CD4-positive, alpha-beta T cell treated with Interleukin-17A for 1 hour (primary cell): ENCODE measurements around the gene SMIM28.
"Not testable (repeated sequence)": the region's sequence is repeated elsewhere in the genome, so short reads cannot be mapped to it uniquely, and the experiment has no call there.

Source experiments
- DNase-seq: peaks from one replicate; pipeline ENCODE4 v3.0.0-alpha.2; 2020

SMIM28 gene

DNA sequence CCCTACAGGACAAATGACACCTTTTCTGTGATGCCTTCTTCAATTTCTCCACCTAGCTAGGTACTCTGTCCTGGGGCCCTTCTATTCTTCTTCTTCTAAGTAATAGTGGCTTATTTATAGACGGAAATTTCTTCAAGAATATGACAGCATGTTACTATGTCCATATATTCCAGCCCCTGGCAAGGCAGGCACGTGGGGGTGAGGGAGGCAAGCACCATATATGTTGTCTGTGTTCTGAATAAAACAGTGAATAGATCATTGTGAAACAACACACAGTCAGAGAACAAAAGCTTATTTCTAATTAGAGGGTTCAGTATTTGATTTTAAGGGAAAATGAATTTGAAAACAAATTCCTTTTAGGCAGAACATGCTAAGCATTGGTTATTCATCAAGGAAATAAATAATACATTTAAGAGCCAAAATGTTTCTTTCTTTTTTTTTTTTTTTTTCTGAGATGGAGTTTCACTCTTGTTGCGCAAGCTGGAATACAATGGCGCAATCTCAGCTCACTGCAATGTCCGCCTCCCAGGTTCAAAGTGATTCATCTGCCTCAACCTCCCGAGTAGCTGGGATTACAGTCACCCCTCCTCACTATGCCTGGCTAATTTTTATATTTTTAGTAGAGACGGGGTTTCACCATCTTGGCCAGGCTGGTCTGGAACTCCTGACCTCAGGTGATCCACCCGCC, 32.5 kb downstream of the SMIM28 start:
- no peak for DNase-seq

DNA sequence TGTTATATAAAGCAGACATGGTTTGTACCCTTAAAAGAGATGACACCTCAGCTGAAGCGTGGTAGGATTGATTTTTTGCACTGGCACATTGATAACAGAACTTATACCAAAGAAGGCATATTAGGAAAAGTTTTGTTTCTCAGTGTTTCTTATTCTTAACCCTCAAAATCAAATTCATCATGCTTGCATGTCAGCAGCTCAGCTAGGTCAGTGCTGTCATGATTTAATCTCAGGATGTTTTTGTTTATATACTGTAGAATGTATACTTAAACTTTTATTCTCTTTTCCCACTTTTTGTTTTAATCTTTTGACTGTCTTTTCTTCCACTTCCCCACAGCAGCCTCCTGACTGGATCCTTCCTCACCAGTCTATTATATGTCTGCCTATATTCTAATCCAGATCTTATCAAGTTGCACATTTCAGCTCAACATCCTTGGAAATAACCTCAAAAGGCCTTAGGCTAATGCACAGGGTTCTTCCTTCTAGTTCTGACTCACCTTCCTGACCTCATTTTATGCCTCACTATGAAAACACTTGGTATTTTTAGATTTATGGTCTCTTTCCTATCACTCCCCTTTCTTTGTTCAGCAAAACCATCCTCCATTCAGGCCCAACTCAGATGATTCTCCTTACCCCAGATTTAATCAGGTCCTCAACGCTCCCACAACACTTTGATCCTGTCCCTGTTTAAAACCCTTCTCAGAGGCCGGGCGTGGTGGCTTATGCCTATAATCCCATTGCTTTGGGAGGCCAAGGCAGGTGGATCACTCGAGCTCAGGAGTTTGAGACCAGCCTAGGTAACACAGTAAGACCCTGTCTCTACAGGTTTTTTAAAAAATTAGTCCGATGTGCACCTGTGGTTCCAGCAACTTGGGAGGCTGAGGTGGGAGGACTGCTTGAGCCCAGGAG, 33.5 kb downstream of the SMIM28 start:
- DNase-seq: no peak

DNA sequence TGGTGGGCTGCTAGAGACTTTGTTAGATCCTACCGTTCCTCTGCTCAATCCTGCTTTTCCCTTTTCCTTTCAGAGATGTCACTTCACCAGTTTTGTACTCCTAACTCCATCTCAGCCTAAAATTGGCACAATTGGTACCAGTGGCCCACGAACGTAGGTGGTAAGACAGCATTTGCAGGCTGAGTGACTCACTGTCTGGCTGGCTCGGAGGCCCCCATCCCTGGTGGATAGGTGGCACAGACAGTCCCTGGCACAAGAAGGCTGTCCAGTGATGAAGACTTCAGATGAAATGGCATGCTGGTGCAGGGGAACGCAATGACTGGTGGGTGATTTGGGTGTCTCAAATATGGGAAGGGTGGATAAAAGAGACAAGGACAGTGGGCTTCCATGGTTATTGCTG, 37.4 kb downstream of the SMIM28 start:
- no peak for DNase-seq

DNA sequence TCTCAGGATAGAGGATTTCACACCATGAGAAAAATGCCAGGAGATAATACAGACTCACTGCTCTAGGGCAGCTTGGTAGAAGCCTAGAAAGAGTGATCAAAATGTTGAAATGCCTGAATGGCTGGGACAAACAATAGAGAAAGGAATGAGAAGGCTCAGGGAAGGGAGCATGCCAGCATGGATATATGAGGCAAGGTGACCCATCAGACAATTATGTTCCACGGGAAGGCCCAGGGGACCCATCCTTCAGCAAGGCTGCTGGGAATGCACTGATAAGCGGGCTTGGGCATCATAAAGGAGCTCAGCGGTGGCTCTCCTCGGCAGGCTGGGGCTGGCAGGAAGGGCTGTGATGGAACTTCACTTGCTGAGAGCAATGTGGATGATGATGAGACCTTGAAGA, 38.5 kb downstream of the SMIM28 start:
- DNase-seq: no peak

DNA sequence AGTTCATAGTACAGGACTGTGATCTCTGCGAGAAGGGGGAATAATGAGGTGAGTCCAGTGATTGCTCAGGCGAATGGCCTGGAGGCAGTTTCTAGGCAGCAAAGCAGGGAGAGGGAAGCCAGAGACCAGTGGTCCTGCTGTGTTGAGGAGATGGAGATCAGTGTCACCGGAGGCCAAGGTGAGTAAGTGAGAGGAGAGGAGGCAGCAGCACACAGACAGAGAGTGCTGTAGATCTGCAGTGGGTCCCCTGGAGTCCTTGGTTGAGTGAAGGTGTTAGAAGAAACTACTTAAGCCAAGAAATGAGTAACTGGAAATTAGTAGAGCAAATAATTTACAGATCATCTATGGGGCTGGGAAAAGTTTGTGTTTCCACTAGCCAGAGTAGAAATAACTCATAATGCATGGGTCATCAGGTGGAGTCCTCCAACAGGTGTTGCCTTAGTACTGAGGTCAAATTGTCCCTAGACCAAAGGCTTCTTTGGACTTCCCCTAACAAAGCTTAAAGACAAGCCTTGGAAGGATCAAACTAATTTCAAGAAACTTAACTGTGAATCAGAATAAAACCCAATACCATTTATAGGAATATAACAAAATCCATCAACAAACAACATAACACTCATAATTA, 39.9 kb downstream of the SMIM28 start:
- no peak for DNase-seq

DNA sequence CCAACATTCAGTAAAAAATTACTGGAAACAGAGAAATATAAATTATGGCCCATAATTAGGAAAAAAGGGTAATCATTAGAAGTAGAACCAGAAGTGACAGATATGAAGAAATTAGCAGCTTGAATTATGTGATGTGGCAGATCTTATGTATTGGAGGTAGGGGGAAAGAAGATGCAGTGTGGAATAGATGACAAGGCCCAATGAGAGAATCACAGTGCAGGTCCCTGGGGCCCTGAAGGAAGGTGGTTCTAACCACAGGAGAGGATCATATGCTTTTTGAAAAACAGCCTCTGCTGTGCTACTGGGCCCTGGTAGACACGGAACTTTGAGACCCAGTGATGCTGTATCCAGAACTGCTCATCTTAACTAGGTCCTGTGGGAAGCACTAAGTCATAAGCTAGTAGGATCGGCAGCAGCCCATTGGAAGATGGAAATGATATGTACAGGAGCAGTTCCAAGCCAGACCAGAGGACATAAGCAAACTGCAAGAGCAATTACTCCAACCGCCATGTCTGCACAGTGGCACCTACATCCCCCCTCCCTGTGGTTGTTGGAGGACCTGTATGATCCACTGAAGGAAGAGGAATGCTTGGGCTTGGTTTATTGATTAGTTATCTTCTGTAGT, 40.5 kb downstream of the SMIM28 start:
- DNase-seq: no peak

DNA sequence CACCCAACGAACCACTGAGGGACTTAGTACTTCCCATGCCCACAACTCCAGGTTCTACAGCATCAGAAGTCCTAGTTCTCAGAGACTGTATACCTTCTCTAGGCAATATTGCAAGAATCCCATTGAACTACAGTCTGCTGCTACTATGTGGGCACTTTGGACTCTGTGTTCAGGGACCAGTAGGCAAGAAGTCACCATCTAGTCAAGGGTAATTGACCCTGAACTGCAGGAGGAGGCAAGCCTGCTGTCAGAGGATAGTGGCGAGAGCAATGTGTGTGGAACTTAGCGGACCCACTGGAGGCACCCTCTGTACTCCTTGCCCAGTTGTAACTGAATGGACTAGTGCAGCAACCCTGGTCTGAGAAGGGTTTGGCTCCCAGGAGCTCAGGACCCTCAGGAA, 42.1 kb downstream of the SMIM28 start:
- DNase-seq: no peak

DNA sequence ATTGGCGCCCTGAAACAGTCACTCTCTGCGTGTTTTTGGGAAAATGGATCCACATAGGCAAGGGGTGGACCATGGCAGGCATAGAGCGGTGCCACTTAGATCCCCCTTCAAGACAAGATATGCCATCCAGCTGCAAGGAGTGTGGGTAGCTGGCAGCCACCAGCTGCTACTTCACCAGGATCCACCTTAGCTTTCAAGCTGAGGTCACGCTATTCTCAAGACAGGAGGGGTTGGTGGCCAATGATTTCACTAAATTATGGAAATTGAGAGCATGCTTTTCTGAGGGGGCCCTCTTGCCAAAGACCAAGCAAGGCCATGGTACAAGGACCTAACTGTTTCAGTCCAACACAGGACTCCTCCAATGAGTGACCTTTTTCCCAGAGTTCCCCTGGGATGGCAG, 42.7 kb downstream of the SMIM28 start:
- DNase-seq: no peak

DNA sequence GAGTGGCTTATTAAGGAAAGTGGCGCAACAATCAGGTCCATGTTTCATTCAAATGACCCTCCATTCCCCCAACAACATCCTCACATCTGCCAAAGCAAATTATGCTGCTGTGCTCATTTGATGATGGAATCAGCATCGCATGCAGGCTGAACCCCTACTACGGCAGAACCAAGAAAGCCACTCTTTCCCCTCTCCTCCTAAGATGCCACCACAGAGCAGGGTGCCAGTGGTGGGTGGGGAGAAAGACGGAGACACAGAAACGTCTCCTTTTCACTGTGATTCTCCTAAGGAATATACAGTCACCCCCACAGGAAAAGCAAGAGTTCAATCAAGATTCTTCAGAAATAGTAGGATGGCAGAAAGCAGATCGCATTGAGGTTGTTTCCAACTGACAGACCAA, 43.4 kb downstream of the SMIM28 start:
- no peak for DNase-seq

DNA sequence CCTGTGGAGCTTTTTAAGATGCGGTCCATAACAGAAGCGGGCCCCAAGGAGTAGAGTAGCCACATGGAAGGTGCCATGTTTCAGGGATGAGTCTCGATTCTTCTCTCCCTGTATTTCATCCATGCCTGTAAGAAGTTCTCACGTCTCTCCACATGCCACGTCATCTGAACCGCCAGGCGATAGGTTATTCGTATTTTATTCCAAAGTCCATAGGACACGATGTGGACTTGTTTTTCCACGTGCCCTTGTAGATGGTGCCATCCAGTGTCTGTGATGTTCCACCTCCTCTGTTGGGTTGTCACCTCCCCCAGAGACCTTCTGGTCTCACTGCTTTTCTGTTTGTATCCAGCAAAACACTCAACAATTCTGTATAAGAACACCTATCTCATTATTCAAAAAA, 43.9 kb downstream of the SMIM28 start:
- no peak for DNase-seq

DNA sequence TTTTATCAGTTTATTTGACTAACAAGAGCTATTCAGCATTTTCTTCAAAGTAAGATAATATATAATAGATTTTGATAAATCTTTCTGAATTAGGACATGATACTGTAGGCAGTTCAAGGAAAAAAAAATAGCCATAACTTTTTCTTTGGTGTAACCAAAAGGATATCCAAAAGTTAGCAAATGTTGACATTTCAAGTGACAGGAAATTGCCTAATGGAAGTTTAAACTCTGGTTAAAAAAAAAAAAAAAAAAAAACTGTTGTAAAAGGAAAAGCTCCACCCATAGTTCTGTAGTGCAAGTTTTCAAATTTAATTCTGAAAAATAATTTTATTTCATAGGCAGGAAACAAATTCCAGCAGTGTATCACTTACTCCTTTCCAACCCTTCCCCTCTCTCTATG, 45.2 kb downstream of the SMIM28 start:
- DNase-seq: no peak

DNA sequence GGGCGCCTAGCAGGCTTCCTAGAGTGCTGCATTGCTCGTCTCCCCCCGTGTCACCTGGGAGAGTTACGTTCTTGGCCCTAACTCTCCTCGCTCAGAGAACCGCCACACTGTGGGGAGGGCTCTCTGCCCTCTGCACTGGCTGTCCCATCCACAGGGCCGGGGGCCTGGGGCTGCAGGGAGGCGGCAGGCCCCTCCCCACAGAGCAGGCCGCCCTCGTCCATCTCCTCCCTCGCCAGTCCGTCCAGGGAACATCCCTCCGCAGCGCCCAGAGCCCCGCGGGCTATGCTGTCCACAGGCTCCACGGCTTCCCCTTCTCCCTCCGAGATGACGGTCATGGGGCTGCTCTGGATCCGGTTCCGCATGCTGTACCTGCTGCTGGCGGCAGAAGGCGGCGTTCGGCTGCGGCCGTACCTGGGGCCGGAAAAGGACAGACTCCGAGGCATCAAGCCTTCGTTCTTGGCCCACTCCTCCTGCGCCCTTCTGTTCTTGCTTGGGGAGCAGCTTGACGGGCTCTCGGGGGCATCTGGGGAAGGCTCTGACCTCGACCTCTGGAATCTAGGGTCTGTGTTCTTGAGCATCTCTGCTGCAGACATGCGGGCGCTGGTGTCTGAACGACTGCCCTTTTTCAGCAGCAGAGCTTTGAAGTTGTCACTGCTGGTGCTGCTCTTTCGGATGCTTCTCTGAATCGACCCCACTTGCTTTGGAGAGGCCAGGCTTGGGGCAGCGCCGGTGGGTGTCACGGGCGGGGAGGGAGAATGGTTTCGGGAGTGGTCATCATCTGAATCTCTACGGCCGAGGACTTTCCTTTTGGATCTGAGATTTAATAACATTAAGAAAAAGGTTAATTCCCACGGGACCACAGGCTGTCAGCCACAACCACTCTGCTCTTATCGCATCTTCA, 46.5 kb downstream of the SMIM28 start:
- DNase-seq: no peak

DNA sequence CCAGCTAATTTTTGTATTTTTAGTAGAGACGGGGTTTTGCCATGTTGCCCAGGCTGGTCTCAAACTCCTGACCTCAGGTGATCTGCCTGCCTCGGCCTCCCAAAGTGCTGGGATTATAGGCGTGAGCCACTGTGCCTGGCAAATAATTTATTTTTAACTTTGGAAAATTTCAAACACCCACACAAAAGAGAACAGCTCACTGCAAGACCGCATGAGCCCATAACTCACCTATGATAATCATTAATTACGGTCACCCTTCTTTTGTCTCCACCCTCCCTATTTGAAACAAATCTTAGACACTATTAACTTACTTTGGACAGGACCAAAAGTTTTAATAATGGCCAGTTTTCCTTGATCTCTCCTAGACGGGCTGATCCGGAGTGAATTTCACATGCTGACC, 47.6 kb downstream of the SMIM28 start:
- not testable (repeated sequence) for DNase-seq

DNA sequence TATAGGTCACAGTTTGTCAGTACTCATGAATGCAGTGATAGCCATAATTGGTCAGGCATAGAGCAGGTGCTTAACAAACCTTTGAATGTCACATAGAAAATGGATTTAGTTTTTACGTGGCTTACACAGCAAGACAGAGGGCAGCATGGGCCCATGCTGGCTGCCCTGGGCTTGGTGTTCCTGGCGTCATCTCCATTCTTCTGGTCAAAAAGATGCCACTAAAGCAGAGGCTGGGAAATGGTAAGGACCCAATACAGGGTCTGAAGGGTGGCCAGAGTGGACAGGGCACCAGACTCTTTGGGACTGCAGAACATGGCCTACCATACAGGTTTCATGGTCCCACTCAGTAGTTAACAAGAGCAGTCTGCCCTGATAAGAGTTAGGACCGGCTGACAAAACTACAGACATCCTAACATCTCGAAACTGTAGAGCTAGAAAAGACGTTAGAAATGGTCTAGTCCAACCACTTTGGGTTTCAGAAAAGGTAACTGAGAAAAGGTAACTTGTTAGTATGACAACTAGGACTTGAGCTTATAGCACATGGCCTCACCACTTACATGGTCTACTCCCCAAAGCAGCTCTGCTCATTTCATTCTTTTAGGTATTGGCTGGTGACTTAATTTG, 48.9 kb downstream of the SMIM28 start:
- no peak for DNase-seq

DNA sequence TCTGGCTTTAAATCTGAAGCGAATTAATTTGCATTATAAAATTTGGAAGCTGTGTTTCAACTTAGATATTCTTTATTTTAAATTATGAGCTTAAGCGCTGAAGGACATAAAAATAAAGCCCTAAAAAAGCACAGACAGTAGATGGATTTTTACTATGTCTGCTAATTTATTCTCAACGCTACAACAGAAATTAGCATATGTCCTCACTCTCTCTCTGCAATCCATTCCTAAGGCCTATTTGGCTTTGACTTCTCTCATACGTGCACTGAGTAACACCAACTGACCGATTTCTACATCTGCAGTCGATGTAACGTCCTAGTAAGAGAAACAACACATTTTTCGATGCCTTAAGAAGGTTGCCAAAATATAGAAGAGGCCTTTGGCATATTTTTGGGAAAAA, 50.0 kb downstream of the SMIM28 start:
- no peak for DNase-seq

DNA sequence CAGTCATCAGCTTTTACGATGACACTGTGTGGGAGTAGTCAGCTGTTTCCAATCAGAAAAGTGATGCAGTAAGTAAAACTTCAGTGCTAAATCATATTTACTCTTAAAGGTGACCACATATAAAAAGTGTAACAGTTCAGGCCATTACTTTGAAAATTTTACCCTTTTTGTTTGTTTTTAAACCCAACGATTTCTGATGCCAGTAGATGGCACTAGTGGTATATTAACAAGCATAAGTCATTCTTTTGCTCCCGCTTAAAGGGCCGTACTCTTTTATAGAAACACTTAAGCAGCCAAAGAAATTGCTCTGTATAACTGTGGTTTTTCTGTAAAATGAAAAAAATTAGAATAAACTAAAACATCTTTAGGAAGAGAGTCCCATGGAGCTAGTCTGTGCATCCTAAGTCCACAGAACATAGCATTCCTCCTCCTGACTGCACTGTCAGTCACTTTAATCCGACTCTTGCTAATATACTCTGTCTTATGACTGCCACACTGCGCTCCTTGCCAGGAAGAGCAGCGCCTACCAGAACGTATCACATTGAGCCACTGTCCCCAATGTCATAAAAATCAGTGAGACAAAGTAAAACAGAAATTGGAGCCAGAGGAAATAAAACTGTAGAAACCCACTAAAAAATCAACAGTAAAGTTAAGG, 51.4 kb downstream of the SMIM28 start:
- peak; percentile 66 for DNase-seq

DNA sequence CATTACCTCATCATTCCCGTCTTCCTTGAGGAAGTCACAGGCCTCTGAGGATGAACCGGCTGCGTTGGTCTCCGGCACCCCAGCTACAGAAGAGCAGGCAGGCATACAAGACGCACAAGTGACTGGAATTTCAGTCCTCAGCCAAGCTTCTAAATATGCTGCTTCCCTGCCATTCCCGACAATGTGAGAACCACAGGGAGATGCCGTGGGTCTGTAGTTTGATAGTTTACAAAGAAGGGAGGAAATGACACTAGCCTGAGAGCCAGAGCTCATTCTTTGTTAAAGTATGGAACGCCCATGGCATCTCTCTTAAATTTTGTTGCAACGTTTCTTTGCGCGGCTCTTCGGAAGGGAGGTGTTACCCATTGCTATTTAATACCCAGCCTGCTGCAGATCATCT, 52.1 kb downstream of the SMIM28 start:
- no peak for DNase-seq

DNA sequence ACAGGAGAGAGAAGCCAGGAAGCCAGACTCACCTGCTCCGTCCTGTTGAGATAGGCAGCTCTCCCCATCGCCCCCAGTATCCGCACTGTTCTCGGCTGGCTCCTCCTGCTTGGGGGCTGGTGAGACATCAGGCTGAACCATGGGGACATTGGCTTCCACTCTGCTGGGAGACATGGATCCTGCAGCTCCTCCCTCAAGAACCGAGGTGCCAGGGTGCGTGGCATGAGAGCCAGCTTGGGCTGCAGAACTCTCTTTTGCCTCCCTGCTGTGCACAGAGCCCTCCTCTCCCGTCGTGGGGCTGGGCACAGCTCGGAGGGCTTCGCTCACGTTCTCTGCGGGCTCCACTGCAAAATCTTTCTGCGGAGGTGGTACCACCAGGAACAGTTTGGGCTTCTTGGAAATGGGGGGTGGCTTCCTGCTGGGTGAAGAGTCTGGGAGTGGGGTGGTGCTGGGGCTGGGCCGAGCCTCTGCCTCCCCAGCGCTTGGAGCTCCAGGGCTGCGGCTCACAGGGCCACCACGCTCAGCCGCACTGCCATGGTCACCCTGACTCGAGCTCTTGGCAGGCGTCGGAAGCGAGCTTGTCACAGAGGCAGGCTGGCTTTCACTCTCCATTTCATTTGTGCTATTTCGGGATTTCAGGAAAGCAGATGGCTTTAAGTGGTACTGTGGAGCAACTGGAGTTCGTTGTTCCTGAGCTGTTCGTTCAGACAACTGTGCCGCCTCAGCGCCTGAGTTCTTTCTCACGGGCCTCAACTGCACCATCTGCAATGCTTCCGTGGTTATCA, 52.8 kb downstream of the SMIM28 start:
- no peak for DNase-seq

DNA sequence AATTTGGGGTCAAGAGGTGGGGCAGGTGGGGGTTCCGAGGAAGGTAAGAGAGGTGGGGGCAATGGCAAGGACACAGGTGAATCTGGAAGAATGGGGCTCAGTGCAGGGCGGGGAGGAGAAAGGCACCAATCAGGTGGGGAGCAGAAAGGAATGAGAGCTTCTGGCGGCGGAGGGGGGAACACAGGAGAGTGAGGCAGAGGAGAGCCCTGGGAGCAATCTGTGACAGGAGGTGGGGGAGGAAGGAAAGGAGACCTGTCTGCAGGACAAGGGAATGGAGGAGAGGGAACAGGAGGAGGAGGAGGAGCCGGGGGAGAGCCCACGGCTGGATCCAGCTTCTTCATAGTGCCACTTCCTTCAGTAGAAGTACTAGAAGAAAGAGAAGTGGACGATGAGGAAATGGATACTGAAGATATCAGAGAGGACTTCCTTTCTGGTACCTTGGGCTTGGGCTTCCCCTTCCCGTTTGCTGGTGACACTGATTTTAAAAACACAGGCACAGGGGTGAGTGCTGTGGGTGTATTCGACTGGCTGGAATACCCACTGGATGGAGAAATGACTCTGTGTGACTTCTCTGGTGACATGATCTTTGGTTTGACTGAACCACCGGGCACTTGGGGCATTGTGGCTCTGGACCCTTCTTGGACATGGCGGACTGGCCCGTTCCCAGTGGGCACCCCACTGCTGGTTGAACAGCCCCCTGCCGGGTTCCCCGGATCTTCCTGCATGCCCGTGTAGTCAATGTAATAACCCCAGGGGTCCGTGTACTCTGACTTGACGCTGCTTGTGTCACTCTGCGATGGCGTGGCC, 53.8 kb downstream of the SMIM28 start:
- DNase-seq: no peak

DNA sequence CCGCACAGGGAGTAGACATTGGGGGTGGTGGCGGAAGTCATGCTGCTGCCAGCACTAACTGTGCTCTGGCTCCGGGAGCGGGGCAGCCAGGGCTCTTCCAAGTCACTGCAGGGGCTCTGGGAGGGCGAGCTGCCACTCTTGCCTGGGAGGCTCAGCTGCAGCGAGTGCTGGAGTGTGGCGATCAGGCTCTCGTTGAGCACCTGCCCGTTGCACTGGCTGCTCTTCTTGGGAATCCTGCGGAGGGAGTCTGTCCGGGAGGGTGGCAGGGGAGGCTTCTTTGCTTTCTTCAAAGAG, 54.3 kb downstream of the SMIM28 start:
- no peak for DNase-seq
